GM12878 (cell line): ENCODE measurements around the gene HIVEP3. TPM values are rescaled to one million over a fixed set of nuclear protein-coding genes. Genes with fewer than 3 reads are reported as not detected.

Experiments
- STAT3 ChIP-seq: IDR thresholded peaks from 2 replicates; pipeline ENCODE4 v1.6.1; 2011; ENCODE audit warnings: low read depth, low read length, improper control_type of control experiment
- ZNF592 ChIP-seq: fragments of 450-650 bp; IDR thresholded peaks from 2 replicates; pipeline ENCODE4 v1.6.1; 2017; ENCODE audit warnings: mild to moderate bottlenecking, moderate library complexity
- polyA plus RNA-seq, 11 experiments: library from polyadenylated mRNA; depleted of rRNA in 4 of 11; unstranded in 6 of 11; stranded (reverse) in 5 of 11; fragments of >200 nt; fragmentation: Nextera tagmentation in 4 of 11; fragmentation: Illumina TruSeq in 1 of 11; extraction: Ambion mirVana in 4 of 11; extraction: Trizol in 1 of 11; gene quantifications; 1 replicate in 1 of 11; 2 replicates in 10 of 11; pipeline versions ENCODE4 v1.2.1 to v1.2.3, GENCODE V29; 2011 to 2016; ENCODE audit warnings: inconsistent platforms in 2 of 11, missing spikeins in 2 of 11, low read depth in 1 of 11
- total RNA-seq, 4 experiments: library from RNA; depleted of rRNA in 3 of 4; stranded (reverse); fragments of >200 nt in 3 of 4; fragmentation: Illumina TruSeq in 1 of 4; extraction: Trizol in 1 of 4; gene quantifications; 2 replicates each; pipeline versions ENCODE4 v1.2.1 to v1.2.3, GENCODE V29; 2013 to 2021
- TF ChIP-seq, protein P1 (sequence below): IDR thresholded peaks from 2 replicates; pipeline ENCODE4 v1.6.1; 2012; ENCODE audit warnings: mild to moderate bottlenecking, low read depth, low read length
- TF ChIP-seq, protein P2 (sequence below): fragments of 450-650 bp; formaldehyde crosslinking; IDR thresholded peaks from 2 replicates; pipeline ENCODE4 v1.4.0; 2022; ENCODE audit warnings: mild to moderate bottlenecking, moderate library complexity

HIVEP3 gene
- total and polyA plus RNA-seq, 10 of the 15 experiments (the other 5 are each of a cell fraction or from before 2014, with no cell fraction given): 1.8 to 13.6 (median 3.8) TPM

DNA sequence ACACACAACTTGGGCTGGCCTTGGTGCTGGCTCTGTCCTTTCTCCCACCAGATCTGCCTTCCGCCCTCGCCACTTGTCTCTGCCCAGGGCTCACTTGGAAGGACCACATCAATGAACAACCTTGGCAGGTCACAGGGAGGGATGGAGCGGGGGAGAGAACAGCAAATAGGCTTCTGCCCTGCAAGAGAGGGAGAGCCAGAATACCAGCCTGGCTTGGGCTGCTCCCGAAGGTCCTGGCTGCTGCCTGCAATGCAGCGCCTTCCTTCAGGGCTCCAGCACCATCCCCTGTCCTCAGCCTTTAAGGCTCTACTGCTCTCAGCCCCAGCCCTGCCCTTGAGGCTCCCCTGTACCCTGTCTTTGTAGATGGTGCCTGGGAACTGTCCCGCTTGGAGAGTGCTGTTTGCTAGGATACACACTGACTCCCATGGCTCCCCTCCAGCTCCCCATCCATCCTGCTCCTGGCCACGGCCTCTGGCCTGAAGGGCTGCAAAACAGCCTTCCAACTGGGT, 43.8 kb downstream of the HIVEP3 start (continued):
- TF ChIP-seq, protein P1, sequence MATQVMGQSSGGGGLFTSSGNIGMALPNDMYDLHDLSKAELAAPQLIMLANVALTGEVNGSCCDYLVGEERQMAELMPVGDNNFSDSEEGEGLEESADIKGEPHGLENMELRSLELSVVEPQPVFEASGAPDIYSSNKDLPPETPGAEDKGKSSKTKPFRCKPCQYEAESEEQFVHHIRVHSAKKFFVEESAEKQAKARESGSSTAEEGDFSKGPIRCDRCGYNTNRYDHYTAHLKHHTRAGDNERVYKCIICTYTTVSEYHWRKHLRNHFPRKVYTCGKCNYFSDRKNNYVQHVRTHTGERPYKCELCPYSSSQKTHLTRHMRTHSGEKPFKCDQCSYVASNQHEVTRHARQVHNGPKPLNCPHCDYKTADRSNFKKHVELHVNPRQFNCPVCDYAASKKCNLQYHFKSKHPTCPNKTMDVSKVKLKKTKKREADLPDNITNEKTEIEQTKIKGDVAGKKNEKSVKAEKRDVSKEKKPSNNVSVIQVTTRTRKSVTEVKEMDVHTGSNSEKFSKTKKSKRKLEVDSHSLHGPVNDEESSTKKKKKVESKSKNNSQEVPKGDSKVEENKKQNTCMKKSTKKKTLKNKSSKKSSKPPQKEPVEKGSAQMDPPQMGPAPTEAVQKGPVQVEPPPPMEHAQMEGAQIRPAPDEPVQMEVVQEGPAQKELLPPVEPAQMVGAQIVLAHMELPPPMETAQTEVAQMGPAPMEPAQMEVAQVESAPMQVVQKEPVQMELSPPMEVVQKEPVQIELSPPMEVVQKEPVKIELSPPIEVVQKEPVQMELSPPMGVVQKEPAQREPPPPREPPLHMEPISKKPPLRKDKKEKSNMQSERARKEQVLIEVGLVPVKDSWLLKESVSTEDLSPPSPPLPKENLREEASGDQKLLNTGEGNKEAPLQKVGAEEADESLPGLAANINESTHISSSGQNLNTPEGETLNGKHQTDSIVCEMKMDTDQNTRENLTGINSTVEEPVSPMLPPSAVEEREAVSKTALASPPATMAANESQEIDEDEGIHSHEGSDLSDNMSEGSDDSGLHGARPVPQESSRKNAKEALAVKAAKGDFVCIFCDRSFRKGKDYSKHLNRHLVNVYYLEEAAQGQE: no peak
- TF ChIP-seq, protein P2, sequence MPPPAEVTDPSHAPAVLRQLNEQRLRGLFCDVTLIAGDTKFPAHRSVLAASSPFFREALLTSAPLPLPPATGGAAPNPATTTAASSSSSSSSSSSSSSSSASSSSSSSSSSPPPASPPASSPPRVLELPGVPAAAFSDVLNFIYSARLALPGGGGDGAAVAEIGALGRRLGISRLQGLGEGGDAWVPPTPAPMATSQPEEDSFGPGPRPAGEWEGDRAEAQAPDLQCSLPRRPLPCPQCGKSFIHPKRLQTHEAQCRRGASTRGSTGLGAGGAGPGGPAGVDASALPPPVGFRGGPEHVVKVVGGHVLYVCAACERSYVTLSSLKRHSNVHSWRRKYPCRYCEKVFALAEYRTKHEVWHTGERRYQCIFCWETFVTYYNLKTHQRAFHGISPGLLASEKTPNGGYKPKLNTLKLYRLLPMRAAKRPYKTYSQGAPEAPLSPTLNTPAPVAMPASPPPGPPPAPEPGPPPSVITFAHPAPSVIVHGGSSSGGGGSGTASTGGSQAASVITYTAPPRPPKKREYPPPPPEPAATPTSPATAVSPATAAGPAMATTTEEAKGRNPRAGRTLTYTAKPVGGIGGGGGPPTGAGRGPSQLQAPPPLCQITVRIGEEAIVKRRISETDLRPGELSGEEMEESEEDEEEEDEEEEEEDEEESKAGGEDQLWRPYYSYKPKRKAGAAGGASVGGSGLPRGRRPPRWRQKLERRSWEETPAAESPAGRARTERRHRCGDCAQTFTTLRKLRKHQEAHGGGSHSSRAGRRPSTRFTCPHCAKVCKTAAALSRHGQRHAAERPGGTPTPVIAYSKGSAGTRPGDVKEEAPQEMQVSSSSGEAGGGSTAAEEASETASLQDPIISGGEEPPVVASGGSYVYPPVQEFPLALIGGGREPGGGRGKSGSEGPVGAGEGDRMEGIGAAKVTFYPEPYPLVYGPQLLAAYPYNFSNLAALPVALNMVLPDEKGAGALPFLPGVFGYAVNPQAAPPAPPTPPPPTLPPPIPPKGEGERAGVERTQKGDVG (CRISPR knock-in tag): no peak
- TF ChIP-seq ZNF592 (no peak), STAT3 (no peak)
